GM19351 (cell line): ENCODE results near the gene CILP2.
A peak's percentile ranks its signal among the peaks of the same experiment; 100 is the strongest.

Source experiments
- ATAC-seq: cut with Tn5 transposase; IDR thresholded peaks from one replicate; pipeline ENCODE4 v1.9.1; 2021; ENCODE audit warnings: mild to moderate bottlenecking, moderate library complexity; ENCODE audit not compliant: unreplicated experiment

CILP2 gene

GRCh38 chr19:19538061-19538784 is at the start of gene CILP2:
Gene CILP2 (plus strand): TSS chr19:19538265. CDS start chr19:19538350, 85 bp downstream.
- no peak for ATAC-seq

- peak; percentile 73 for ATAC-seq
These were observed 49.0 kb upstream of the CILP2 start for GRCh38 chr19:19488875-19489690.

GRCh38 chr19:19489804-19490204 is 48.3 kb upstream of the CILP2 start:
- ATAC-seq, result no peak

GRCh38 chr19:19490214-19490968 is 47.7 kb upstream of the CILP2 start:
- ATAC-seq, result no peak

GRCh38 chr19:19491321-19492025 is 46.6 kb upstream of the CILP2 start:
- no peak for ATAC-seq

- no peak for ATAC-seq
These were observed 45.9 kb upstream of the CILP2 start for GRCh38 chr19:19492026-19492610.

GRCh38 chr19:19493841-19494546 is 44.1 kb upstream of the CILP2 start:
- ATAC-seq, result no peak

- no peak for ATAC-seq
These were observed 42.2 kb upstream of the CILP2 start for GRCh38 chr19:19495614-19496603.

GRCh38 chr19:19498255-19498991 is 39.6 kb upstream of the CILP2 start:
- ATAC-seq, result no peak

GRCh38 chr19:19499272-19499995 is 38.6 kb upstream of the CILP2 start:
- ATAC-seq, result no peak

- ATAC-seq, result no peak
These were observed 37.0 kb upstream of the CILP2 start for GRCh38 chr19:19500975-19501644.

GRCh38 chr19:19501798-19502197 is 36.3 kb upstream of the CILP2 start:
- ATAC-seq, result no peak

- ATAC-seq, result no peak
These were observed 35.8 kb upstream of the CILP2 start for GRCh38 chr19:19502281-19502680.

- no peak for ATAC-seq
These were observed 35.1 kb upstream of the CILP2 start for GRCh38 chr19:19502808-19503602.

GRCh38 chr19:19504754-19505668 is 33.1 kb upstream of the CILP2 start:
- no peak for ATAC-seq
